ENCODE results near the gene SRXN1. TPM values are rescaled to one million over a fixed set of nuclear protein-coding genes. Genes with fewer than 3 reads are reported as not detected.

Gene SRXN1
- polyA plus RNA-seq, 1 experiment = 64.6 TPM

DNA sequence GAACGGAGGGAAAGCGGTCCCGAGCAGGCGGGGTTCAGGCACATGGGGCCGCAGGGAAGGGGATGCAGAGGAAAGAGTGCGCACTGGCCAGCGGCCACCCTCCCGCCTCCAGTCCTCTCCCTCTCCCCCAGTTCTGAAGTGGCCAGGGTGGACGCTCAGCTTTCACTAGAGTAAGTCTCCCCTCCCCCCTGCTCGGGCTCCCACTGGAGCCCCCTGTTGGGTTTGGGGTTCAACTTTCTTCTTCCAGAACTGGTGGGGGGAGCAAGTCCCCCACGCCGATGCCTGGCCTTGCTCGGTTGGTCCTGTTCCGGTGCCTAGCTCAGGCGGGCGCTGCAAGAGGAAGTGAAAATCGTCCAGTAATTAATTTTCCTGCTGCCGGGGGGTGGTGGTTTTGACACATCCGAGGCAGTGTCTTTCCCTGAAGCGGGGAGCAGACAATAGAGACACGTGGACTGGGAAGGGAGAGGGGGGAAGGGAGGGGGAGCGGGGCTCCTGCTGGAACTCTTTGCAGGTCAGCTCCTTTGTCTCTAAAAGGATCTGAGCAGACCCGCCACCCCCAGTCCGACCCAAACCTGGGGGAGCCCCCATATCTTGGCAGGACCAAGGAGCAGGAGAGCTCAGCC lies 23.4 kb upstream of the SRXN1 start:
- TF ChIP-seq, protein P1, sequence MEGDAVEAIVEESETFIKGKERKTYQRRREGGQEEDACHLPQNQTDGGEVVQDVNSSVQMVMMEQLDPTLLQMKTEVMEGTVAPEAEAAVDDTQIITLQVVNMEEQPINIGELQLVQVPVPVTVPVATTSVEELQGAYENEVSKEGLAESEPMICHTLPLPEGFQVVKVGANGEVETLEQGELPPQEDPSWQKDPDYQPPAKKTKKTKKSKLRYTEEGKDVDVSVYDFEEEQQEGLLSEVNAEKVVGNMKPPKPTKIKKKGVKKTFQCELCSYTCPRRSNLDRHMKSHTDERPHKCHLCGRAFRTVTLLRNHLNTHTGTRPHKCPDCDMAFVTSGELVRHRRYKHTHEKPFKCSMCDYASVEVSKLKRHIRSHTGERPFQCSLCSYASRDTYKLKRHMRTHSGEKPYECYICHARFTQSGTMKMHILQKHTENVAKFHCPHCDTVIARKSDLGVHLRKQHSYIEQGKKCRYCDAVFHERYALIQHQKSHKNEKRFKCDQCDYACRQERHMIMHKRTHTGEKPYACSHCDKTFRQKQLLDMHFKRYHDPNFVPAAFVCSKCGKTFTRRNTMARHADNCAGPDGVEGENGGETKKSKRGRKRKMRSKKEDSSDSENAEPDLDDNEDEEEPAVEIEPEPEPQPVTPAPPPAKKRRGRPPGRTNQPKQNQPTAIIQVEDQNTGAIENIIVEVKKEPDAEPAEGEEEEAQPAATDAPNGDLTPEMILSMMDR (IDR thresholded peaks at IDR 0.05; ENCODE audit: low read depth, low read length) = no peak
- Histone ChIP-seq H3K4me3 (ENCODE audit: low read depth, low read length) (no peak overlapping the region), H3K27ac (ENCODE audit: low read depth, low read length) (no peak overlapping the region), H3K27me3 (ENCODE audit: control insufficient read depth, insufficient read depth, low read length) (peaks cover 49% of the 10 kb centered on the region), H3K9me3 (ENCODE audit: control insufficient read depth, insufficient read depth, low read length) (no peaks in the 10 kb centered on the region; the same call in 1 of the 2 replicates)
- DNase-seq (ENCODE audit: low read depth, low spot score) = no peak
- CTCF ChIA-PET = interaction anchor here (0.6 kb wide), 1 partner anchor 9 kb away, joined by 3 read pairs; no protein-coding TSS in a partner anchor
- POLR2A ChIA-PET = no interaction called here

DNA sequence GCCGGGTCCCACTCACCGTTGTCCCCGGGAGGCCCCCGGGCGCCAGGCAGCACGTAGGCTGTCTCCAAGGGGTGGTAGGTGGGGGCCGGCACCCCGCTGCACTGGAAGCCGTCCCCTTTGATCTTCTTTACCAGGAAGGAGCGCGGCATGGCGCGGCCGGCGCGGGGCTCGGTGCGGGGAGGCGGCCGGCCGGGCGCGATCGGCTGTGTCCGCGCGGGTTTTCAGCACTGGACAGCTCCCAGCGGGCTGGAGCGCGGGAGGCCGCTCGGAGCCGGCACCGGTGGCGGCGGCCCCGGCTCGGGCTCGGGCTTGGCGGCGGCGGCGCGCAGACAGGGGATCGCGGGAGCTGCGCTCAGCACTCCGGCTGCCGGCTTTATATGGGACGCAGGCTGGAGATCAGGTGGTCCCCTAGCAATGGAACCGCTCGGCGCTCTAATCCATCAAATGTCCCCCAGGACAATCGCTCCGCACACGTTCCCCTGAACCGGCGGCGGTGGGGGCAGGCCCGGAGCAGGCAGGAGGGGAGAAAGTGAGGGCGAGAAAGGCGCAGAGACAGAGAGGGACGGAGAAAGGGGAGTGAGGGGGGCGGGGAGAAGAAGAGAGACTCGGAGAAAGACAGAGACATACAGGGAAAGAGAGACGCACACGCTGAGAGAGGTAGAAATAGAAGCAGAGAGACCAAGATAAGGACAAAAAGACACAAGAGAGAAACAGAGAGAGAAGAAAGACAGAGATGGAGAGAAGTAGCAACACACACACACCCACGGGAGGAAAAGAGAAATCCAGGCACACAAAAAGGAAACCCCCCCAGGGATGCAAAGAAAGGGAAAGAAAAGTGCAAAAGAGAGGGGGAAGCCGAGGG lies 22.7 kb upstream of the SRXN1 start, which contains the start of gene SCRT2:
TSS of gene SCRT2 (minus strand) at position 350 of the 862 bp plus-strand sequence. CDS start at position 149, 201 bp downstream.
- ChIA-PET POLR2A (no interaction called here), CTCF (interaction anchor here (0.6 to 1.1 kb wide), 4 partner anchors 9 to 282 kb away, joined by 3 to 5 read pairs (median 4); no protein-coding TSS in a partner anchor)
- peak; percentile 13 for DNase-seq (ENCODE audit: low read depth, low spot score)
- no peaks in the 10 kb centered on the region; the same call in 1 of the 2 replicates for H3K9me3 ChIP-seq (ENCODE audit: control insufficient read depth, insufficient read depth, low read length)
- TF ChIP-seq, protein P1 (IDR thresholded peaks at IDR 0.05; ENCODE audit: low read depth, low read length) = no peak
- no peak within 1 kb of the TSS for H3K4me3 ChIP-seq (ENCODE audit: low read depth, low read length)
- no peak within 1 kb of the TSS for H3K27ac ChIP-seq (ENCODE audit: low read depth, low read length)
- peaks cover 56% of the 10 kb centered on the region for H3K27me3 ChIP-seq (ENCODE audit: control insufficient read depth, insufficient read depth, low read length)

DNA sequence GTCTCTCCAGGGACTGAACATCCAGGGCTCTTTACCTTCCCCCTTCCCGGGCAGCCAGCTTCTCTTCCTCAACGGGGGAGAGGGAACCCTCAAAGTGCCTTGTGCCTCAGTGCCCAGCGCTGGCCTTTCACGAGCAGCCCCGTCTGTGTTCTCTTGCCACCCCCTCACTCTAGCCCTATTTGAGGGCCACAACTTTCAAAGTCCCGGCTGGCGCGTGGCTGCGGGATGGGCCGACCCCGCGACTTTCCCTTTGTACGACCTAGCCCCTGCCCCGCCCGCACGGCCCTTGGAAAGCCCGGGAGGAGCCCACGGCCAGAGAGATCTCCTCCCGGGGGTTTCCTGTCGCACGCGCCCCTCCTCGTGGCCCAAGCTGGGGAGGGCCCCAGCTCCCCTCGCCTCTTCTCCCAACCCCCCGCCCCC lies 22.0 kb upstream of the SRXN1 start:
- Histone ChIP-seq H3K27ac (ENCODE audit: low read depth, low read length) (no peak overlapping the region), H3K4me3 (ENCODE audit: low read depth, low read length) (no peak overlapping the region), H3K9me3 (ENCODE audit: control insufficient read depth, insufficient read depth, low read length) (no peaks in the 10 kb centered on the region; the same call in 1 of the 2 replicates), H3K27me3 (ENCODE audit: control insufficient read depth, insufficient read depth, low read length) (peaks cover 56% of the 10 kb centered on the region)
- DNase-seq (ENCODE audit: low read depth, low spot score) = no peak
- TF ChIP-seq, protein P1 (IDR thresholded peaks at IDR 0.05; ENCODE audit: low read depth, low read length) = no peak
- ChIA-PET POLR2A (no interaction called here), CTCF (interaction anchor here (0.6 to 1.1 kb wide), 4 partner anchors 8 to 282 kb away, joined by 3 to 5 read pairs (median 4); no protein-coding TSS in a partner anchor)

DNA sequence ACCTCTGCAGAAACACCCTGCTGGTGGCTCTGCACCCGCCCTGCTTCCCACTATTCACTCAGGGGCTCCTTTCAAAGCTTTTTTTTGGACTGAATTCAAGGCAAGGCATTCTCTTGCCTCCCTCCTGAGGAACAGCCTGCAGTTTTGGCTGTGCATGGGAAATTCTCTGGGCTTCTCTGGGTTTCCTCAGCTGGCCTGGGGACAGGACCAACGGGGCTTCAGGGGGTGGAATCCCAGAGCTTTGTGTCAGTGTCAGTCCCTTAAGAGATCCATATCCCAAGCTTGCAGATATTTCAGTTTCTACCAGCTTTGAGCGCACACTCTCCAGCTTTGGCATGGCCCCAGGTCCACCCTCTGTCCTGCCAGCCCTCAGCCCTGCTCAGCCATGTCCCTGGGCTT lies 20.6 kb upstream of the SRXN1 start:
- no peak for DNase-seq (ENCODE audit: low read depth, low spot score)
- ChIA-PET POLR2A (no interaction called here), CTCF (no interaction called here)
- Histone ChIP-seq H3K4me3 (ENCODE audit: low read depth, low read length) (no peak overlapping the region), H3K27me3 (ENCODE audit: control insufficient read depth, insufficient read depth, low read length) (peaks cover 63% of the 10 kb centered on the region), H3K27ac (ENCODE audit: low read depth, low read length) (no peak overlapping the region), H3K9me3 (ENCODE audit: control insufficient read depth, insufficient read depth, low read length) (no peaks in the 10 kb centered on the region; the same call in 1 of the 2 replicates)
- TF ChIP-seq, protein P1 (IDR thresholded peaks at IDR 0.05; ENCODE audit: low read depth, low read length) = no peak

All from AG04450 (cell line).